Natural killer cell treated with Interleukin-12 subunit alpha and Interleukin-12 subunit beta and Interleukin-15 and Interleukin-18, amount 100 ng/mL, for 72 hours (primary cell): ENCODE measurements around the gene HSF2BP. TPM values are rescaled to one million over a fixed set of nuclear protein-coding genes. Genes with fewer than 3 reads are reported as not detected.
"Not testable (repeated sequence)": the region's sequence is repeated elsewhere in the genome, so short reads cannot be mapped to it uniquely, and the experiment has no call there.

Experiments used
- ATAC-seq, 2 donors: fragments of 150-1000 bp; cut with Tn5 transposase in 1 of 2; sonication (Bioruptor Pico), chemical (Tn5 transposase) in 1 of 2; 2 replicates each; pipeline ENCODE4 v1.10.0; 2021
- DNase-seq: peaks from one replicate; pipeline ENCODE4 v3.0.0; 2022; ENCODE audit warnings: low spot score
- H3K27ac Mint-ChIP-seq, 2 donors: 1 replicate in 1 of 2; 2 replicates in 1 of 2; pipeline ENCODE4 v1.8.0; 2022; ENCODE audit warnings: mixed read lengths in 2 of 2, mild to moderate bottlenecking in 1 of 2, moderate library complexity in 1 of 2
- H3K27me3 Mint-ChIP-seq, 2 donors: 1 replicate in 1 of 2; 2 replicates in 1 of 2; pipeline ENCODE4 v1.8.0; 2022; ENCODE audit warnings: mixed read lengths in 2 of 2
- H3K36me3 Mint-ChIP-seq: one replicate; pipeline ENCODE4 v1.8.0; 2022; ENCODE audit warnings: mixed read lengths
- H3K4me1 Mint-ChIP-seq, 2 donors: 1 replicate in 1 of 2; 2 replicates in 1 of 2; pipeline ENCODE4 v1.8.0; 2022; ENCODE audit warnings: low read depth in 2 of 2, mixed read lengths in 2 of 2, mild to moderate bottlenecking in 1 of 2
- H3K4me3 Mint-ChIP-seq: one replicate; pipeline ENCODE4 v1.8.0; 2022; ENCODE audit warnings: mixed read lengths
- H3K9me3 Mint-ChIP-seq: 2 replicates; pipeline ENCODE4 v1.8.0; 2022; ENCODE audit warnings: mixed read lengths
- total RNA-seq, 2 donors: library from RNA; stranded (reverse); gene quantifications; one replicate each; pipeline ENCODE4 v1.2.3, GENCODE V29; 2022

HSF2BP gene
- total RNA-seq, 2 donors from 2014 or later: 0.29 to 1.2 TPM

DNA sequence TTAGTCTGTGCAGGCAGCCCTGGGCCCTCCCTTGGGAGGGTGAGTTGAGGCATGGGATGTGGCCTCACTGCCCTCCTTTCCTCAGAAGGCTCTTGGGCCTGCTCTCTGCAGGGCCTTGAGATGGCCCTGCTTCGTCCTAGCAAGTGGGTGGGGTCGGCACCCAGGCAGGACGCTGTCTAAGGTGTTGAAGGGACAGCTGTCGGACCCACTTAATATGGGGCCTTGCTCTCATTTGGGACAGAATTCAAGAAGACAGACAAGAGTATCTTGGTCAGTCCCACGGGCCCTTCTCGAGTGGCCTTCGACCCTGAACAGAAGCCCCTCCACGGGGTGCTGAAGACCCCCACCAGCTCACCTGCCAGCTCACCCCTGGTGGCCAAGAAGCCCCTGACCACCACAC, 33.7 kb upstream of the HSF2BP start:
- Mint-ChIP-seq H3K27me3 (no peaks in the 10 kb centered on the region), H3K4me1 (no peaks in the 10 kb centered on the region), H3K36me3 (peaks cover 11% of the 10 kb centered on the region), H3K4me3 (no peak overlapping the region), H3K27ac (no peak overlapping the region), H3K9me3 (no peaks in the 10 kb centered on the region)
- ATAC-seq (no peak), DNase-seq (no peak)

DNA sequence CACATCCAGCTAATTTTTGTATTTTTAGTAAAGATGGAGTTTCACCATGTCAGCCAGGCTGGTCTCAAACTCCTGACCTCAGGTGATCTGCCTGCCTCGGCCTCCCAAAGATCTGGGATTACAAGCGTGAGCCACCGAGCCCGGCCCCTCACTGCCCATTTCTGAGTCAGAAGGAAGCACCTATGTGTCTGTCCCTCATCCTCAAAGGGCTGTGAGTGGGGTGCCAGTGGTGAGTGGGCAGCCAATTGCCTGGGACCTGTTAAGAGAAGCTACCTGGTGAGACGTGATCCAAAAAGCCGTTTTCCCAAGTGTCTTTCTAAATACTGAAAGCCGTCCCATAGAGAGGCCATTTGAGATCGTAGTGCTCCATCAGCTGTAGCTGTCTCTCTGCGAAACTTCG, 32.5 kb upstream of the HSF2BP start:
- no peaks in the 10 kb centered on the region for H3K9me3 Mint-ChIP-seq
- H3K4me1 Mint-ChIP-seq: no peaks in the 10 kb centered on the region
- H3K27ac Mint-ChIP-seq: no peak overlapping the region
- H3K36me3 Mint-ChIP-seq: peaks cover 18% of the 10 kb centered on the region
- DNase-seq: no peak
- H3K4me3 Mint-ChIP-seq: no peak overlapping the region
- no peaks in the 10 kb centered on the region for H3K27me3 Mint-ChIP-seq
- no peak for ATAC-seq

DNA sequence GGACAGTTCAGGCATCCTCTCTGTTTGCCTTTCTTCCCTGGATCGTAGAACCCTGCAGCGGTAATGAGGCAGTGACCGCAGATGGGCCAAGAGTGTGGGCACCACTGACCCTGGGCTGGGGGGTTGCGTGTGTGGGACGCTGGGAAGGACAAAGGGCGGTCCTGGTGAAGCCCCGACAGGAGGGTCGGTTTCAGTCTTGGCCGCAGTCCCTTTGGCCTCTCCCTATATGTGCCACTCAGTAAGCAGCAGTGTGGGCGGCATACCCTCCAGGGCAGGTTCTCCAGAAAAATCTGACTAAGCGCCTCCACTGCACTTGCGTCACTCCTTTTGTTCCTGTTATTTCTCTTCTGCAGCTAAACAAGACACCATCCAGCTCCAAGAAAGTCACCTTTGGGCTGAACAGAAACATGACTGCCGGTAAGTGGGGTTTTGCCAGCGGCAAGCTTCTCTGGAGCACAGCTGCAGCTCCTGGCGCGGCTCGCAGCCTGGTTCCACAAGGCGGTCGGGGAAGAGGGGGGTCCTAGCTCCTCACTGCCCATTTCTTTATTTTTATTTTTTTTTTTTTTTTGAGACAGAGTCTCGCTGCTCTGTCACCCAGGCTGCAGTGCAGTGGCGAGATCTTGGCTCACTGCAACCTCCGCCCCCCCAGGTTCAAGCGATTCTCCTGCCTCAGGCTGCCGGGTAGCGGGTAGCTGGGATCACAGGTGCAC, 32.0 kb upstream of the HSF2BP start:
- no peak for ATAC-seq
- H3K27ac Mint-ChIP-seq: no peak overlapping the region
- H3K36me3 Mint-ChIP-seq: peaks cover 23% of the 10 kb centered on the region
- H3K4me3 Mint-ChIP-seq: no peak overlapping the region
- no peaks in the 10 kb centered on the region for H3K27me3 Mint-ChIP-seq
- no peaks in the 10 kb centered on the region for H3K4me1 Mint-ChIP-seq
- no peaks in the 10 kb centered on the region for H3K9me3 Mint-ChIP-seq
- no peak for DNase-seq

DNA sequence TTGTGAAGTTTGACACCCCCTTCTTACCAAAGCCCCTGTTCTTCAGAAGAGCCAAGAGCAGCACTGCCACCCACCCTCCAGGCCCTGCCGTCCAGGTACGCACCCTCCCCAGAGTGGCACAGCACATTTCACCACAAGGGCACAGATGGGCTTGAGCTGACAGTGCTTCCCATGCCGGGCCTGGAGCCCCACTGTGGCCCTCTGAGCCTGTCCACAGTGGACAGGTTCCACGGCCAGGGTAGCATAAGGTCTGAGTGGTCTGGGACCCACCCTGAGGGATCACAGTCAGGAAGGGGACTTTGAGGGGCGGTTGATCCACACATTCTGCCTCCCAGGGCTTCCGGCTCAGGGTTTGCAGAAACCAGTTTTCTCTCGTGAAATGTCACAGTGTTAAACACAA, 31.1 kb upstream of the HSF2BP start:
- no peaks in the 10 kb centered on the region for H3K4me1 Mint-ChIP-seq
- no peak overlapping the region for H3K27ac Mint-ChIP-seq
- ATAC-seq (no peak), DNase-seq (no peak)
- no peaks in the 10 kb centered on the region for H3K9me3 Mint-ChIP-seq
- H3K27me3 Mint-ChIP-seq: no peaks in the 10 kb centered on the region
- H3K4me3 Mint-ChIP-seq: no peak overlapping the region
- H3K36me3 Mint-ChIP-seq: peaks cover 22% of the 10 kb centered on the region

DNA sequence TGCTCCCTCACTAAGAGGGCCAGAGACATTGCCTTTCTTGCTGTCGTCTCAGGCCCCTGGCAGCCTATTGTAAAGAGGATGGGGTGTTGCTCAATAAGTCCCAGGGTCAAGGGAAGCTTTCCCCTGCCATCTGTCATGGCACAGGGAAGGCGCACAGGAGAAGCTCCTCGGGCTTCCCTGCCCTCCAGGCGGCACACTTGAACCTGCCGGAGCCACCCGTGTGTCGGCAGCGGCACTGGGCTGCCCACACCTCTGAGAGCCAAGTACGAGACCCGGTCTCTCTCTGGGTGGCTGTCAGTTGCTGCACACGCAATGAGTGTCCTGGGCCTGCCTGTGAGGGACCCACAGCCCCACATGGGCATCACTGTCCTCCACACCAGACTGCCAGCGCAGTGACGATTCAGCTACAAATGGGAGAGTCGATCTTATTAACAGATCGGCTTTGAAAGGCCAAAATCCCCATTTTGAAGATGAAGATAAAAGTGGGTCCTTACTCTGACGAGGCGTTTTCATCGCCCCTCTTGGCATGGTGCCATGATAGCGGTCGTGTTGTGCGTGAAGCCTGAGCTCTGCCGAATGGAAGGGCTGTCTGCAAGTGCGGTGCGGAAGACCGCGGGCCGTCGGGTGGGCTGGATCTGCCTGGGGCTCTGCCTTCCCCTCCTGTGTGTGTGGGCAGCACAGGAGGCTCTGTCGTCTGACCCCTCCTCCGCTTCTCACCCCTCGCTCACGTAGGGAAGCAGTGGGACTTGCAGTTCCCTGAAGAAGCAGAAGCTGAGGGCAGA, 30.5 kb upstream of the HSF2BP start:
- no peak overlapping the region for H3K27ac Mint-ChIP-seq
- no peaks in the 10 kb centered on the region for H3K27me3 Mint-ChIP-seq
- peaks cover 25% of the 10 kb centered on the region for H3K36me3 Mint-ChIP-seq

DNA sequence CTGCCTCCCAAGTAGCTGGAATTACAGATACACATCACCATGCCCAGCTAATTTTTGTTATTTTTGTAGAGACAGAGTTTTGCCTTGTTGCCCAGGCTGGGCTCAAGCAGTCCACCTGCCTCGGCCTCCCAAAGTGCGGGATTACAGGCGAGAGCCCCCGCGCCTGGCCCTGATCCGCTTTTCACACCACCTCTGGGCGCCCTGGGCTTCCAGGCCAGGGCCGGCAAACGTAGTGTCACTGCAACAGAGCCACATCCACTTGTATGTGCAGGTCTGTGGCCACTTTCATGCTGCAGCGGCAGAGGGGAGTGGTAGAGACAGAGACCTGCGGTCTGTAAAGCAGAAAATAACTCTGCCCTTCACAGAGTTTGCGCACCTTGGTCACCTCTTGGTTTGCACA, 29.6 kb upstream of the HSF2BP start:
- H3K27ac Mint-ChIP-seq: no peak overlapping the region
- H3K27me3 Mint-ChIP-seq: no peaks in the 10 kb centered on the region
- DNase-seq (no peak), ATAC-seq (no peak)
- peaks cover 29% of the 10 kb centered on the region for H3K36me3 Mint-ChIP-seq
- peaks cover 0 to 7% of the 10 kb centered on the region in 2 donors for H3K4me1 Mint-ChIP-seq
- no peak overlapping the region for H3K4me3 Mint-ChIP-seq
- no peaks in the 10 kb centered on the region for H3K9me3 Mint-ChIP-seq

More for the DNA sequence above, 30.5 kb upstream of the HSF2BP start:
- no peak overlapping the region for H3K4me3 Mint-ChIP-seq
- ATAC-seq (no peak), DNase-seq (no peak)
- no peaks in the 10 kb centered on the region for H3K9me3 Mint-ChIP-seq
- H3K4me1 Mint-ChIP-seq: peaks cover 0 to 3% of the 10 kb centered on the region in 2 donors

DNA sequence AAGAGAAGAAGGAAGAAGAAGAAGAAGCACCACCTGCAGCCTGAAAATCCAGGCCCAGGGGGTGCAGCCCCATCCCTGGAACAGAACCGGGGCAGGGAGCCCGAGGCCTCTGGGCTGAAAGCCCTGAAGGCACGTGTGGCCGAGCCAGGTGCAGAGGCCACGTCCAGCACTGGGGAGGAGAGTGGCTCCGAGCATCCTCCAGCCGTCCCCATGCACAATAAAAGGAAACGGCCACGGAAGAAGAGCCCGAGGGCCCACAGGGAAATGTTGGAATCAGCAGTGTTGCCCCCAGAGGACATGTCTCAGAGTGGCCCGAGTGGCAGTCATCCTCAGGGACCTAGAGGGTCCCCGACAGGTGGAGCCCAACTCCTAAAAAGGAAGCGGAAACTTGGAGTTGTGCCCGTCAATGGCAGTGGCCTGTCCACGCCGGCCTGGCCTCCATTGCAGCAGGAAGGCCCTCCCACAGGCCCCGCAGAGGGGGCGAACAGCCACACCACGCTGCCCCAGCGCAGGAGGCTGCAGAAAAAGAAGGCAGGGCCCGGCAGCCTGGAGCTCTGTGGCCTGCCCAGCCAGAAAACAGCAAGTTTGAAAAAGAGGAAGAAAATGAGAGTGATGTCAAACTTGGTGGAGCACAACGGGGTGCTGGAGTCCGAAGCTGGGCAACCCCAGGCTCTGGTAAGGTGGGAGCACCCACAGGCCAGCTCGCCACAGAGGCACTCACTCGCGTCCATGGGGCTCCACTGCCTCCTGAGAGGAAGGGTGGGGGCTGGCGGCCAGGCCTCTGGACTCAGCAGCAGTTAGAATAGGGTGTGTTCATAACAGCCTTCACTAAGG, 28.5 kb upstream of the HSF2BP start:
- DNase-seq: no peak
- Mint-ChIP-seq H3K36me3 (peaks cover 29% of the 10 kb centered on the region), H3K27ac (peak overlapping the region; percentile 20 to 35), H3K9me3 (no peaks in the 10 kb centered on the region), H3K4me1 (peaks cover 0 to 7% of the 10 kb centered on the region in 2 donors), H3K4me3 (no peak overlapping the region), H3K27me3 (no peaks in the 10 kb centered on the region)
- no peak for ATAC-seq

DNA sequence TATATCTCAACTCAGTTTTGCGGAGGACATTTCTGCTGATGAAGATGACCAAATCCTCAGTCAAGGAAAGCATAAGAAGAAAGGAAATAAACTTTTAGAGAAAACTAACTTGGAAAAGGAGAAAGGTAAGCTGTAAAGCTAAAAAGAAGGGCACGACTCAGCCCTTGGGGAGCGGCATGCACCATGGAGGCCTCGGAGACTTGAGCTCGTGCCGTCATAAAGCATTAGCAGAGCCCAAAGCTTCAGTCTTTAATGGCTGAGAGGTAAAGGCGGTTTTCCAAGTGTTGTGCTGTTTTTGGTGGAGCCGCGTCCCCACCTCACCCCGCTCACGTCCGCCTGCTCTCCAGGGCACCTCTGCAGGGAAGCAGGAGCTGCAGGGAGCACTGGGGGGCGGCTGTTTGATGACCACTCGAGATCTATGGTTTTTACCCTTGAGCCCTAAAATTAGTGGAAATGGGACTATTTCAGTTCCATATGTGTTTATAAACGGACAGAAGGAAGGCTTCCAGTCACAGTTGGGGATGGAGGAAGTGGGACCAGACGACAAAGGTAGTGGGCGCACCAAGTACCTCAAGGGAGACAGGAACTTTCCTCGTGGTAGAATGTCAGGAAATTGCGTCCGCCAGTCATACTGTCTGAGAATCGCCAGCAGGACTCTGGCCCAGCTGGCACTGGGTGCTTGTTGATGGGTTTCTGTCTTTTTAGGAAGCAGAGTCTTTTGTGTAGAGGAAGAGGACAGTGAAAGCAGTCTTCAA, 27.7 kb upstream of the HSF2BP start:
- DNase-seq (no peak), ATAC-seq (no peak)
- Mint-ChIP-seq H3K27me3 (no peaks in the 10 kb centered on the region), H3K36me3 (peaks cover 29% of the 10 kb centered on the region), H3K9me3 (no peaks in the 10 kb centered on the region), H3K4me1 (peaks cover 0 to 7% of the 10 kb centered on the region in 2 donors), H3K4me3 (no peak overlapping the region), H3K27ac (peak overlapping the region; percentile 20 to 35)

DNA sequence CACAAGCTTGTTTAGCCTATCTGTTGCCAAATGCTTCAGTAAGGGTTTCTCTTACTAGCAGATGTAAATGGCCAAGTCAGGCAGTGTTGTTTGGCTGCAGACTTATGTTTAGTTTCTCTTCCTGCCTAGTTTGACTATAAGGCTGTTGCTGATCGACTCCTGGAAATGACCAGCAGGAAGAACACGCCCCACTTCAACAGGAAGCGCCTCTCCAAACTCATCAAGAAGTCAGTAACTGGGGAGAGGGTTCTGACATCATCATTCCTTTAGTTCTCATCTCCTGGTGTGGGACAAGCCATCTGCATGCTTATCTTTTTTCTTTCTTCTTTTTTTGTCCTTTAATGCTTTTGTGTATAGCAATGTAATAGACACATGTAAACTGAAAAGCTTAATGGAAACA, 25.1 kb upstream of the HSF2BP start:
- no peak for ATAC-seq
- no peak for DNase-seq
- H3K4me1 Mint-ChIP-seq: peaks cover 0 to 11% of the 10 kb centered on the region in 2 donors
- H3K4me3 Mint-ChIP-seq: no peak overlapping the region
- H3K27me3 Mint-ChIP-seq: no peaks in the 10 kb centered on the region
- H3K27ac Mint-ChIP-seq: no peak overlapping the region
- no peaks in the 10 kb centered on the region for H3K9me3 Mint-ChIP-seq
- H3K36me3 Mint-ChIP-seq: peaks cover 30% of the 10 kb centered on the region

DNA sequence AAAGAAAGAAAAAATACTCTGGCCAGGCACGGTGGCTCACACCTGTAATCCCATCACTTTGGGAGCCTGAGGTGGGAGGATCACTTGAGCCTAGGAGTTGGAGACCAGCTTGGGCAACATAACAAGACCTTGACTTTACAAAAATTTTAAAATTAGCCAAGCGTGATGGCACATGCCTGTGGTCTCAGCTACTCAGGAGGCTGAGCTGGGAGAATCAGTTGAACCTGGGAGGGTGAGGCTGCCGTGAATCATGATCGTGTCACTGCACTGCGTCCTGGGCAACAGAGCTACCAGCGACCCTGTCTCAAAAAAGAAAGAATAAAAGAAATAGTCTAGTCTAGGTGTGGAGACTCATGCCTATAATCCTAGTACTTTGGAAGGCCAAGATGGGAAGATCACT, 22.4 kb upstream of the HSF2BP start:
- Mint-ChIP-seq H3K4me3 (no peak overlapping the region), H3K27me3 (no peaks in the 10 kb centered on the region), H3K27ac (peak overlapping the region in 1 of 2 donors; percentile 18), H3K9me3 (no peaks in the 10 kb centered on the region), H3K4me1 (peaks cover 7 to 11% of the 10 kb centered on the region in 2 donors), H3K36me3 (peaks cover 32% of the 10 kb centered on the region)
- no peak for ATAC-seq
- no peak for DNase-seq

DNA sequence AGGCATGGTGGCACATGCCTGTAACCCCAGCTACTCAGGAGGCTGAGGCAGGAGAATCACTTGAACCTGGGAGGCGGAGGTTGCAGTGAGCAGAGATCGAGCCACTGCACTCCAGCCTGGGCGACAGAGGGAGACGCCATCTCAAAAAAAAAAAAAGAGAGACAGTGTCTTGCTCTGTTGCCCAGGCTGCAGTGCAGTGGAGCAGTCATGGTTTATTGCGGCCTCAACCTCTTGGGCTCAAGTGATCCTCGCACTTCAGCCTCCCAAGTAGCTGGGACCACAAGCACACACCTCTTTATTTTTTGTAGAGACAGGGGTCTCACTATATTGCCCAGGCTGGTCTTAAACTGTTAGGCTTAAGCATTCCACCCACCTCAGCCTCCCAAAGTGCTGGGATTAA, 21.1 kb upstream of the HSF2BP start:
- peaks cover 7 to 11% of the 10 kb centered on the region in 2 donors for H3K4me1 Mint-ChIP-seq
- not testable (repeated sequence) for H3K9me3 Mint-ChIP-seq, H3K27ac Mint-ChIP-seq, DNase-seq, H3K4me3 Mint-ChIP-seq, H3K27me3 Mint-ChIP-seq, ATAC-seq
- H3K36me3 Mint-ChIP-seq: peaks cover 27% of the 10 kb centered on the region

DNA sequence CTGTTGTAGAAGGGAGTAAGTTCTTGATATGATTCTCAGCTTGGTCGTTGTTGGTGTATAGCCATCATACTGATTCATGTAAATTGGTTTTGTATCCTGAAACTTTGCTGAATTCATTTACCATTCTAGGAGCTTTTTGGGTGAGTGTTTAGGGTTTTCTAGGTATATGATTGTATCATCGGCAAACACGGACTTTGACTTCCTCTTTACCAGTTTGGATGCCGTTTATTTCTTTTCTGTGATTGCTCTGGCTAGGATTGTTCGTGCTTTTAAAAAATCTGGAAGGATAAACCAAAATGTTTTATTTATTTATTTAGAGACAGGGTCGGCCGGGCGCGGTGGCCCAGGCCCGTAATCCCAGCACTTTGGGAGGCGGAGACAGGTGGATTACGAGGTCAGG, 20.7 kb upstream of the HSF2BP start:
- Mint-ChIP-seq H3K27ac (peak overlapping the region in 1 of 2 donors; percentile 1), H3K27me3 (no peaks in the 10 kb centered on the region), H3K4me3 (no peak overlapping the region), H3K9me3 (no peaks in the 10 kb centered on the region), H3K4me1 (peaks cover 7 to 8% of the 10 kb centered on the region in 2 donors), H3K36me3 (peaks cover 24% of the 10 kb centered on the region)
- DNase-seq: no peak
- ATAC-seq: no peak

DNA sequence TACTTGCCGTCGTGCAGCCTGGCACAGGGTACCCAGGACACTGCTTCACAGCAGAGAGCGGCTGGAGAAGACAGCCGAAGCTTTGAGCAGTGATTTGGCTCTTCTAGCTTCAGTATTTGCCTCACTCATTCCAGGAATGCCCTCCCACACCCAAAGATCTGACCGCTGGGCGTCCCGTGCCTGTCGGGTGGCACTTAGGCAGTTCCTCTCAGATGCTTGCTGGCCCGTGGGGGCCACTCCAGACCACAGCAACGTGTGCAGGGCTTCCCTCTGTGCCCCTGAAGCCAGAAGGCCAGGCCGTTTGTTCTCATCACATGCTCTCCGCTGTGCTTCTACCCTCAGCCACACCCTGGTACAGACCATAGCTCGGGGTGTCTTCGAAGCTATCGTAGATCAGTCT, 17.1 kb upstream of the HSF2BP start:
- peaks cover 4 to 7% of the 10 kb centered on the region in 2 donors for H3K4me1 Mint-ChIP-seq
- H3K9me3 Mint-ChIP-seq: no peaks in the 10 kb centered on the region
- no peaks in the 10 kb centered on the region for H3K27me3 Mint-ChIP-seq
- no peak overlapping the region for H3K27ac Mint-ChIP-seq
- no peak overlapping the region for H3K4me3 Mint-ChIP-seq
- DNase-seq (no peak), ATAC-seq (no peak)
- peaks cover 26% of the 10 kb centered on the region for H3K36me3 Mint-ChIP-seq
